ENCODE measurements around the gene CDC34.

Gene CDC34

GRCh38 chr19:567296-567900 is 35.8 kb downstream of the CDC34 start:
- H3K27ac ChIP-seq = no peak overlapping the region
- TF ChIP-seq CTCF (conservative IDR thresholded peaks at IDR 0.05) (no peak), ZFX (IDR thresholded peaks at IDR 0.05) (no peak)

GRCh38 chr19:570251-570686 is 38.7 kb downstream of the CDC34 start:
- H3K27ac ChIP-seq = peak overlapping the region; percentile 37
- TF ChIP-seq CTCF (conservative IDR thresholded peaks at IDR 0.05) = no peak
- TF ChIP-seq ZFX (IDR thresholded peaks at IDR 0.05) = no peak

GRCh38 chr19:570937-571565 is 39.5 kb downstream of the CDC34 start:
- peak overlapping the region; percentile 95 for H3K27ac ChIP-seq
- TF ChIP-seq ZFX (IDR thresholded peaks at IDR 0.05) = no peak
- TF ChIP-seq CTCF (conservative IDR thresholded peaks at IDR 0.05) = no peak

- TF ChIP-seq CTCF (conservative IDR thresholded peaks at IDR 0.05) (no peak), ZFX (IDR thresholded peaks at IDR 0.05) (no peak)
- H3K27ac ChIP-seq = peak overlapping the region; percentile 95
These were observed 40.0 kb downstream of the CDC34 start for GRCh38 chr19:571566-571974.

- TF ChIP-seq ZFX (IDR thresholded peaks at IDR 0.05) = no peak
- TF ChIP-seq CTCF (conservative IDR thresholded peaks at IDR 0.05) = no peak
- H3K27ac ChIP-seq = peak within 1 kb of the TSS; percentile 95
These were observed 40.7 kb downstream of the CDC34 start, which contains the start of gene BSG for GRCh38 chr19:572140-572742. Gene BSG (plus strand): TSS chr19:572596. CDS start chr19:572635, 39 bp downstream.

- H3K27ac ChIP-seq = peak overlapping the region; percentile 95
- TF ChIP-seq ZFX (IDR thresholded peaks at IDR 0.05) (peak; percentile 93; the same call in 1 of the 2 replicates), CTCF (conservative IDR thresholded peaks at IDR 0.05) (no peak)
These were observed 41.4 kb downstream of the CDC34 start for GRCh38 chr19:572743-573518.

GRCh38 chr19:573519-573825 is 41.9 kb downstream of the CDC34 start:
- TF ChIP-seq CTCF (conservative IDR thresholded peaks at IDR 0.05) = no peak
- TF ChIP-seq ZFX (IDR thresholded peaks at IDR 0.05) = no peak
- peak overlapping the region; percentile 95 for H3K27ac ChIP-seq
